IPS-20b (cell line): ENCODE results near the gene SVIL.

Experiments used
- H3K27ac ChIP-seq: one replicate; pipeline ENCODE4 v1.5.1; 2013; ENCODE audit warnings: low read length
- H3K27me3 ChIP-seq: 2 replicates; pipeline ENCODE4 v1.6.1; 2013; ENCODE audit warnings: mild to moderate bottlenecking, low read length, inconsistent platforms; ENCODE audit not compliant: insufficient read depth
- H3K36me3 ChIP-seq: 2 replicates; pipeline ENCODE4 v1.6.1; 2013; ENCODE audit warnings: low read depth, mild to moderate bottlenecking, inconsistent platforms, low read length, moderate library complexity; ENCODE audit not compliant: insufficient read depth
- H3K4me1 ChIP-seq: 2 replicates; pipeline ENCODE4 v1.6.1; 2013; ENCODE audit warnings: mild to moderate bottlenecking, control low read depth, inconsistent platforms, low read length, moderate library complexity; ENCODE audit not compliant: insufficient read depth
- H3K4me3 ChIP-seq: 2 replicates; pipeline ENCODE4 v1.5.1; 2013; ENCODE audit warnings: mild to moderate bottlenecking, low read length, inconsistent platforms
- H3K9ac ChIP-seq: 2 replicates; pipeline ENCODE4 v1.6.1; 2013; ENCODE audit warnings: low read depth, mild to moderate bottlenecking, inconsistent platforms, low read length, moderate library complexity
- H3K9me3 ChIP-seq: 2 replicates; pipeline ENCODE4 v1.6.1; 2013; ENCODE audit warnings: mild to moderate bottlenecking, low read depth, low read length, inconsistent platforms; ENCODE audit not compliant: insufficient read depth

The SVIL gene

DNA sequence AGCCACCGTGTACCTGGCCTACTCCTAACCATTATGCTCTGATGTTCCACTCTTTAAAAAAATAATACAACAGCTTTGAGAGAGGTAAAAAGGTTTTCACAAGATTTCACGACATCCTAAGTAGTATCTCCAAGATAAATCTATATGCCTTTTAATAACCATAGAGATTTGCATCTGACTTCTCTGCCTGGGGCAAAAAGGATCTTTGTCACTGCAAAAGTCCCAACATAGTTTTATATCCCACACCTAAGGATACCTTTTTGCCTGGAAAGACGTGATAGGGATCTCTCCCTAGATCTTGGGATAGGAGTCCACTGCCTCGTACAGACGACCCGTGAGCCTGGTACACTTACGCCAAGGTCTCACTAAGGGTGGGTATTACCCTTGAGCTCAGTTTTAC lies 31.4 kb upstream of the SVIL start:
- no peak overlapping the region for H3K27ac ChIP-seq
- no peak overlapping the region for H3K9ac ChIP-seq
- H3K9me3 ChIP-seq, result no peaks in the 10 kb centered on the region
- no peak overlapping the region for H3K4me3 ChIP-seq
- H3K27me3 ChIP-seq, result no peaks in the 10 kb centered on the region
- peaks cover 25% of the 10 kb centered on the region for H3K4me1 ChIP-seq
- H3K36me3 ChIP-seq, result no peaks in the 10 kb centered on the region

GRCh38 chr10:29663718-29664117 lies 28.9 kb upstream of the SVIL start:
- no peaks in the 10 kb centered on the region for H3K36me3 ChIP-seq
- no peaks in the 10 kb centered on the region for H3K9me3 ChIP-seq
- H3K27ac ChIP-seq, result no peak overlapping the region
- H3K27me3 ChIP-seq, result no peaks in the 10 kb centered on the region
- H3K4me3 ChIP-seq, result no peak overlapping the region
- peaks cover 31% of the 10 kb centered on the region for H3K4me1 ChIP-seq
- H3K9ac ChIP-seq, result no peak overlapping the region

DNA sequence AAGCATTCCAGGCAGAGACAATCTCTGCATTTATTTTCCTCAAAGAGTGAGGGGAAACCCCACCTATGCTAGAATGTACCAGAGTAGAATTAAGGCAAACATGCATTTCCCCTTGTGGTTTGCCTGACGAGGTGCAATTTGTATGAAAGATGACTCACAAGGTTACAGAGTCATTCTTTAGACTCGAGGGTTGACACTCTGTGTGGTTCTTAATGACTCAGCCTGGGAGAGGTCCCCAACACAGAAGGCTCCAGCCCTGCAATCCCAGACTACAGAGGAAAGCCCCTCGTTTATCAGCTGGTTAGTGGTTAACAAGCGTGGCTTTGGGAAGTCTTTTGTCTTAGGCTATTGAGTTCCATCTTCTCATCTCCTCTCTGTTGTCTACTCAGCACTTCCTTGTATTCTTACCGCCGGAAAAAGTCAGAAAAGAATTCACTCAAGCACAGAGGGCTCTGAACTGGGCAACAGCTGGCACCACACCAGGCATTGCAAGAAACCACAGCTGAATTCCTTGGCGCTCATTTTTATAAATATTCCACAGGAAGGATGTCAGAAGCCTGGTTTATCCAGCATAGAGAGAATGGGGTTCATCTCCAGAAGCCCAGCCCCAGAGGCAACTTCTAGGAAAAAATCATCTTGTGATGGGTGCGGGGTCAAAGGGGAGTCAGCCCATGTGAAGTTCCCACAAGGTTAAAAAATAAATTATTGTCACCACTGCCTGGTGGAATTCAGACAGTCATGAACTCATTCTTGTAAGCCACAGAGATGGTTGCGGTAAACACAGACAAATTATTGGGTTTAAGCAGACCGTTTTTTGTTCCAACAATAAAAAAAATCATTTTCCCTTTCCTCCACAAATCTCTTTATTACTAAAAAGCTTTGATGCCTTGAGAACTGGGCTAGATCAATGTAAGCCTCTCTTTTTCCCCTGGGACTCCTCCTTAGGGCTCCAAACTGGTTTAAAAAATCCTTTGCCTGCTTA lies 24.5 kb upstream of the SVIL start:
- Histone ChIP-seq H3K9me3 (peaks cover 11% of the 10 kb centered on the region), H3K4me1 (peaks cover 14% of the 10 kb centered on the region), H3K36me3 (peaks cover 16% of the 10 kb centered on the region; the same call in 1 of the 2 replicates), H3K4me3 (no peak overlapping the region), H3K9ac (no peak overlapping the region), H3K27ac (no peak overlapping the region), H3K27me3 (no peaks in the 10 kb centered on the region)

- no peaks in the 10 kb centered on the region for H3K27me3 ChIP-seq
- H3K9ac ChIP-seq, result no peak overlapping the region
- H3K4me1 ChIP-seq, result peaks cover 14% of the 10 kb centered on the region
- H3K27ac ChIP-seq, result no peak overlapping the region
- H3K9me3 ChIP-seq, result peaks cover 11% of the 10 kb centered on the region
- H3K36me3 ChIP-seq, result peaks cover 16% of the 10 kb centered on the region; the same call in 1 of the 2 replicates
- no peak overlapping the region for H3K4me3 ChIP-seq
Observed at GRCh38 chr10:29657719-29658274, 23.0 kb upstream of the SVIL start.

- peaks cover 16% of the 10 kb centered on the region; the same call in 1 of the 2 replicates for H3K36me3 ChIP-seq
- no peaks in the 10 kb centered on the region for H3K27me3 ChIP-seq
- peaks cover 9% of the 10 kb centered on the region for H3K4me1 ChIP-seq
- H3K4me3 ChIP-seq, result no peak overlapping the region
- no peak overlapping the region for H3K27ac ChIP-seq
- H3K9ac ChIP-seq, result no peak overlapping the region
- H3K9me3 ChIP-seq, result peaks cover 11% of the 10 kb centered on the region
Observed at GRCh38 chr10:29656451-29656992, 21.8 kb upstream of the SVIL start.

- no peaks in the 10 kb centered on the region; the same call in 1 of the 2 replicates for H3K4me1 ChIP-seq
- H3K9ac ChIP-seq, result no peak overlapping the region
- no peak overlapping the region for H3K27ac ChIP-seq
- H3K27me3 ChIP-seq, result no peaks in the 10 kb centered on the region
- H3K36me3 ChIP-seq, result peaks cover 7% of the 10 kb centered on the region; the same call in 1 of the 2 replicates
- no peak overlapping the region for H3K4me3 ChIP-seq
- peaks cover 10% of the 10 kb centered on the region for H3K9me3 ChIP-seq
Observed at GRCh38 chr10:29652192-29652591, 17.4 kb upstream of the SVIL start.

GRCh38 chr10:29651767-29652166 lies 17.0 kb upstream of the SVIL start:
- Histone ChIP-seq H3K9ac (no peak overlapping the region), H3K27ac (no peak overlapping the region), H3K27me3 (no peaks in the 10 kb centered on the region), H3K9me3 (peaks cover 6% of the 10 kb centered on the region; the same call in 1 of the 2 replicates), H3K36me3 (peaks cover 3% of the 10 kb centered on the region; the same call in 1 of the 2 replicates), H3K4me1 (no peaks in the 10 kb centered on the region; the same call in 1 of the 2 replicates), H3K4me3 (no peak overlapping the region)

GRCh38 chr10:29650552-29650944 lies 15.8 kb upstream of the SVIL start:
- Histone ChIP-seq H3K36me3 (no peaks in the 10 kb centered on the region), H3K9ac (no peak overlapping the region), H3K4me3 (no peak overlapping the region), H3K27ac (no peak overlapping the region), H3K9me3 (0 out of 2 replicates have a peak, but pooled peaks cover 2% of the 10 kb centered on the region), H3K27me3 (no peaks in the 10 kb centered on the region), H3K4me1 (no peaks in the 10 kb centered on the region; the same call in 1 of the 2 replicates)

DNA sequence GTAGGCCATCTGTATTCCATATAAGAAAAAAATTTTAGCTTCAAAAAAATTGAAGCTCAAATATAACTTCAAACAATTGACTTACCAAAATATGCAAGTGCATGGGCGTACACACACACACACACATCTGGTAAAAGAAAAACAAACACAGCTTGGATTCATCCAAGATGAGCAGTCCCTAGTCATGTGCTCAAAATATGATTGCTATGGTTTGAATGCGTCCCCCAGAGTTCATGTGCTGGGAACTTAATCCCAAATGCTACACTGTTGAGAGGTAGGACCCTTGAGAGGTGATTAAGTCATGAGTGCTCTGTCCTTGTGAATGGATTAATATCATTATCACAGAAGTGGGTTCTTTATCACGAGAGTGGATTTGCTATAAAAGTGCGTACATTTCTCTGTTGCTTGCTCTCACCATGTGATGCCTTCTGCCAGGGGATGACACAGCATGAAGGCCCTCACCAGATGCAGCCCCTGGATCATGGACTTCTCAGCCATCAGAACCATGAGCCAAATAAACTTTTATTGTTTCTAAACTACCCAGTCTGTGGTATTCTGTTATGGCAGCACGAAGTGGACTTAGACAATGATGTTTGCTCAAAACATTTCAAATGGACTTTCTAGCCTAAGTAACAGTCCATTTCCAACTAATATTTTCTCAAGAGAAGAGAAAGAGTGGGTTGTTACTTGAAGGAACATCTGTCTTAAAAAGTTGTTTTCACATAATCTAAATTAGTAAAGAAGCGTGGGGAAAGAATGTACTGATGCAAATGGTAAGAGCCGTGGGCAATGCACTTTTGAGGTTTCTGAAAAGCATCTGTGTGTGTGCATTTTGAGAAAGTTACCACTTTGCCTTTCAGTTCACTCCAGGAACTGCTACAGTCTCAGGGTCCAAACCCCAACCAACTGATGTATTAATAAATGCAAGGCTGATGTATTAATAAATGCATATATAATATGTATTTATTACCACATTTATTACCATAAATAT lies 15.1 kb upstream of the SVIL start:
- H3K4me1 ChIP-seq, result no peaks in the 10 kb centered on the region; the same call in 1 of the 2 replicates
- H3K27me3 ChIP-seq, result no peaks in the 10 kb centered on the region
- no peaks in the 10 kb centered on the region for H3K36me3 ChIP-seq
- no peak overlapping the region for H3K27ac ChIP-seq
- no peak overlapping the region for H3K4me3 ChIP-seq
- H3K9ac ChIP-seq, result no peak overlapping the region
- no peaks in the 10 kb centered on the region for H3K9me3 ChIP-seq

- Histone ChIP-seq H3K4me3 (no peak overlapping the region), H3K36me3 (no peaks in the 10 kb centered on the region), H3K4me1 (peaks cover 8% of the 10 kb centered on the region), H3K27me3 (no peaks in the 10 kb centered on the region), H3K9me3 (no peaks in the 10 kb centered on the region), H3K27ac (no peak overlapping the region), H3K9ac (no peak overlapping the region)
Observed at GRCh38 chr10:29648983-29649268, 14.2 kb upstream of the SVIL start.
